GM23338 (cell line): ENCODE data around the gene PTGR3. TPM values are rescaled to one million over a fixed set of nuclear protein-coding genes. Genes with fewer than 3 reads are reported as not detected.
"Not testable (repeated sequence)": the region's sequence is repeated elsewhere in the genome, so short reads cannot be mapped to it uniquely, and the experiment has no call there.

ENCODE experiments used
- ATAC-seq: fragments of 200-7000 bp; cut with Tn5 transposase; 3 replicates; pipeline ENCODE4 v1.9.1; 2020
- DNase-seq: peaks from one replicate; pipeline ENCODE4 v3.0.0-alpha.2; 2015; ENCODE audit warnings: low spot score
- H2AFZ ChIP-seq: fragments of 200-600 bp; sonication (generic); 2 replicates; pipeline ENCODE4 v1.8.0; 2016; ENCODE audit warnings: antibody characterized with exemption, mild to moderate bottlenecking, moderate library complexity
- H3F3A ChIP-seq: fragments of 200-600 bp; sonication (generic); replicated peaks from 2 replicates; pipeline ENCODE4 v1.8.0; 2017; ENCODE audit warnings: antibody characterized with exemption, mixed run types, low read depth
- H3K27ac ChIP-seq: fragments of 200-600 bp; sonication (generic); 2 replicates; pipeline ENCODE4 v1.6.1; 2016; ENCODE audit warnings: low read depth
- H3K27me3 ChIP-seq: fragments of 200-600 bp; sonication (generic); 2 replicates; pipeline ENCODE4 v1.8.0; 2016; ENCODE audit warnings: mild to moderate bottlenecking, mixed run types, moderate library complexity; ENCODE audit not compliant: insufficient read depth
- H3K36me3 ChIP-seq: fragments of 200-600 bp; sonication (generic); 2 replicates; pipeline ENCODE4 v1.8.0; 2016; ENCODE audit warnings: mild to moderate bottlenecking; ENCODE audit not compliant: insufficient read depth
- H3K4me1 ChIP-seq: fragments of 200-600 bp; sonication (generic); 2 replicates; pipeline ENCODE4 v1.8.0; 2016; ENCODE audit warnings: mild to moderate bottlenecking, moderate library complexity; ENCODE audit not compliant: insufficient read depth
- H3K4me2 ChIP-seq: fragments of 200-600 bp; sonication (generic); 2 replicates; pipeline ENCODE4 v1.7.1; 2017; ENCODE audit warnings: mixed run types
- H3K4me3 ChIP-seq: fragments of 200-600 bp; sonication (generic); 2 replicates; pipeline ENCODE4 v1.6.1; 2016; ENCODE audit warnings: mixed run types
- H3K79me2 ChIP-seq: fragments of 200-600 bp; sonication (generic); replicated peaks from 2 replicates; pipeline ENCODE4 v1.8.0; 2017; ENCODE audit warnings: mild to moderate bottlenecking; ENCODE audit not compliant: insufficient read depth
- H3K9me2 ChIP-seq: fragments of 200-600 bp; sonication (generic); 2 replicates; pipeline ENCODE4 v1.8.0; 2017; ENCODE audit not compliant: insufficient read depth
- H4K20me1 ChIP-seq: fragments of 200-600 bp; sonication (generic); replicated peaks from 2 replicates; pipeline ENCODE4 v1.8.0; 2017; ENCODE audit warnings: mild to moderate bottlenecking; ENCODE audit not compliant: insufficient read depth
- H3K27ac Mint-ChIP-seq: 2 replicates; pipeline ENCODE4 v1.8.0; 2020; ENCODE audit warnings: inconsistent platforms, mild to moderate bottlenecking, moderate library complexity, mixed read lengths
- H3K27me3 Mint-ChIP-seq: 3 replicates; pipeline ENCODE4 v1.8.0; 2022; ENCODE audit warnings: low read depth, mild to moderate bottlenecking, moderate library complexity, mixed read lengths, inconsistent platforms; ENCODE audit not compliant: insufficient read depth, poor library complexity
- H3K36me3 Mint-ChIP-seq: 3 replicates; pipeline ENCODE4 v1.8.0; 2021; ENCODE audit warnings: low read depth, mild to moderate bottlenecking, inconsistent platforms, moderate library complexity, mixed read lengths
- H3K4me1 Mint-ChIP-seq: 3 replicates; pipeline ENCODE4 v1.8.0; 2020; ENCODE audit warnings: mild to moderate bottlenecking, inconsistent platforms, mixed read lengths
- H3K4me3 Mint-ChIP-seq: 3 replicates; pipeline ENCODE4 v1.8.0; 2021; ENCODE audit warnings: moderate library complexity, mild to moderate bottlenecking, inconsistent platforms, mixed read lengths
- H3K9me3 Mint-ChIP-seq: 3 replicates; pipeline ENCODE4 v1.8.0; 2020; ENCODE audit warnings: moderate library complexity, mild to moderate bottlenecking, inconsistent platforms, mixed read lengths
- CTCF ChIP-seq, 2 experiments: fragments of 200-600 bp in 1 of 2; sonication (generic) in 1 of 2; conservative IDR thresholded peaks; 2 replicates each; pipeline versions ENCODE4 v1.5.1 to v1.6.1; 2016 to 2017; ENCODE audit warnings: antibody characterized with exemption in 2 of 2, low read depth in 2 of 2, mild to moderate bottlenecking in 2 of 2, moderate library complexity in 1 of 2
- EZH2 ChIP-seq: fragments of 200-600 bp; sonication (generic); IDR thresholded peaks from one replicate; pipeline ENCODE4 v1.8.0; 2017; ENCODE audit warnings: antibody characterized with exemption, mild to moderate bottlenecking, low read depth; ENCODE audit not compliant: unreplicated experiment
- EZH2phosphoT487 ChIP-seq: fragments of 200-600 bp; sonication (generic); IDR thresholded peaks from one replicate; pipeline ENCODE4 v1.8.1; 2018; ENCODE audit warnings: antibody characterized with exemption; ENCODE audit not compliant: unreplicated experiment
- NANOG ChIP-seq: IDR thresholded peaks from 2 replicates; pipeline ENCODE4 v1.6.1; 2016; ENCODE audit warnings: antibody characterized with exemption, borderline replicate concordance
- POLR2AphosphoS5 ChIP-seq: IDR thresholded peaks from 2 replicates; pipeline ENCODE4 v1.6.1; 2016; ENCODE audit warnings: antibody characterized with exemption, low read depth
- STAT1 ChIP-seq: IDR thresholded peaks from one replicate; pipeline ENCODE4 v1.6.1; 2016; ENCODE audit warnings: antibody characterized with exemption; ENCODE audit not compliant: unreplicated experiment
- ZNF114 ChIP-seq: fragments of 250-450 bp; sonication (Bioruptor Pico); IDR thresholded peaks from 2 replicates; pipeline ENCODE4 v1.5.0; 2020; ENCODE audit warnings: mild to moderate bottlenecking, moderate library complexity
- ZNF331 ChIP-seq: fragments of 250-450 bp; sonication (Bioruptor Pico); IDR thresholded peaks from 2 replicates; pipeline ENCODE4 v1.5.0; 2020; ENCODE audit warnings: low read depth, mild to moderate bottlenecking, moderate library complexity
- ZNF462 ChIP-seq: fragments of 250-450 bp; sonication (Bioruptor Pico); IDR thresholded peaks from 2 replicates; pipeline ENCODE4 v1.5.0; 2020; ENCODE audit warnings: mild to moderate bottlenecking, moderate library complexity
- polyA plus RNA-seq: library from polyadenylated mRNA; unstranded; fragments of >200 nt; fragmentation: Nextera tagmentation; extraction: Ambion mirVana; gene quantifications from 2 replicates; pipeline ENCODE4 v1.2.1, GENCODE V29; 2016
- total RNA-seq: library from RNA; depleted of rRNA; stranded (reverse); fragments of >200 nt; shearing (Covaris generic); gene quantifications from 2 replicates; pipeline ENCODE4 v1.2.3, GENCODE V29; 2014

PTGR3 gene
- total and polyA plus RNA-seq, 2 experiments from 2014 or later, result 0.84 to 1.5 TPM

- Mint-ChIP-seq H3K36me3 (no peaks in the 10 kb centered on the region), H3K27ac (no peak overlapping the region), H3K27me3 (no peaks in the 10 kb centered on the region), H3K4me3 (no peak overlapping the region), H3K9me3 (no peaks in the 10 kb centered on the region), H3K4me1 (peaks cover 16% of the 10 kb centered on the region)
- no peaks in the 10 kb centered on the region for H3K27me3 ChIP-seq
- H3K79me2 ChIP-seq, result no peaks in the 10 kb centered on the region
- no peaks in the 10 kb centered on the region for H3K9me2 ChIP-seq
- no peaks in the 10 kb centered on the region for H3K36me3 ChIP-seq
- DNase-seq (no peak), ATAC-seq (no peak)
- no peaks in the 10 kb centered on the region for H3K4me1 ChIP-seq
- no peak overlapping the region for H3K4me2 ChIP-seq
- H3F3A ChIP-seq, result no peaks in the 10 kb centered on the region
- TF ChIP-seq STAT1, result no peak
- no peak for TF ChIP-seq CTCF (conservative IDR thresholded peaks at IDR 0.05; ENCODE audit: low read depth in 2 of 2)
- no peak for TF ChIP-seq ZNF114 (CRISPR knock-in tag)
- no peak for TF ChIP-seq NANOG
- H4K20me1 ChIP-seq, result no peaks in the 10 kb centered on the region
- H2AFZ ChIP-seq, result no peak overlapping the region
- H3K4me3 ChIP-seq, result no peak overlapping the region
- no peak overlapping the region for H3K27ac ChIP-seq
Measured at GRCh38 chr18:75189696-75190095, 19.2 kb downstream of the PTGR3 start.

- not testable (repeated sequence) for H3K9me3 Mint-ChIP-seq, H3K36me3 ChIP-seq, H3K9me2 ChIP-seq, H3K27me3 ChIP-seq, H3K36me3 Mint-ChIP-seq, H3K4me2 ChIP-seq, ATAC-seq, H4K20me1 ChIP-seq, H3K27ac ChIP-seq, H3K27ac Mint-ChIP-seq, H3K27me3 Mint-ChIP-seq, H2AFZ ChIP-seq, H3K4me1 ChIP-seq, H3K4me3 Mint-ChIP-seq, H3K4me3 ChIP-seq, H3F3A ChIP-seq, H3K79me2 ChIP-seq, DNase-seq
- H3K4me1 Mint-ChIP-seq, result peaks cover 18% of the 10 kb centered on the region
Measured at GRCh38 chr18:75187702-75188101, 21.2 kb downstream of the PTGR3 start.

- Histone ChIP-seq H3K27ac (no peak overlapping the region), H3K79me2 (no peaks in the 10 kb centered on the region), H3K4me3 (no peak overlapping the region), H3K9me2 (no peaks in the 10 kb centered on the region), H3F3A (no peaks in the 10 kb centered on the region), H2AFZ (no peak overlapping the region), H3K27me3 (no peaks in the 10 kb centered on the region), H4K20me1 (no peaks in the 10 kb centered on the region), H3K36me3 (no peaks in the 10 kb centered on the region), H3K4me2 (no peak overlapping the region), H3K4me1 (no peaks in the 10 kb centered on the region)
- ATAC-seq, result no peak
- no peak overlapping the region for H3K4me3 Mint-ChIP-seq
- no peaks in the 10 kb centered on the region for H3K36me3 Mint-ChIP-seq
- no peak for DNase-seq
- H3K4me1 Mint-ChIP-seq, result peaks cover 18% of the 10 kb centered on the region
- H3K9me3 Mint-ChIP-seq, result no peaks in the 10 kb centered on the region
- H3K27me3 Mint-ChIP-seq, result no peaks in the 10 kb centered on the region
- no peak overlapping the region for H3K27ac Mint-ChIP-seq
- no peak for TF ChIP-seq ZNF462 (CRISPR knock-in tag)
- no peak for TF ChIP-seq POLR2AphosphoS5
- no peak for TF ChIP-seq ZNF331 (CRISPR knock-in tag)
- no peak for TF ChIP-seq EZH2
- no peak for TF ChIP-seq STAT1
- no peak for TF ChIP-seq EZH2phosphoT487
Measured at GRCh38 chr18:75185460-75185859, 23.5 kb downstream of the PTGR3 start.
